GM20000 (cell line): ENCODE measurements around the gene TCN2.
"Not testable (repeated sequence)": the region's sequence is repeated elsewhere in the genome, so short reads cannot be mapped to it uniquely, and the experiment has no call there.

ENCODE experiments used
- DNase-seq: peaks from one replicate; pipeline ENCODE4 v3.0.0; 2012; ENCODE audit warnings: low spot score
- CTCF ChIP-seq: IDR thresholded peaks from 2 replicates; pipeline ENCODE4 v1.5.1; 2012; ENCODE audit warnings: mild to moderate bottlenecking, control low read depth; ENCODE audit errors: extremely low read depth, missing control alignments

TCN2 gene

GRCh38 chr22:30564045-30564760 lies 42.8 kb upstream of the TCN2 start:
- no peak for DNase-seq

GRCh38 chr22:30564761-30565119 lies 42.2 kb upstream of the TCN2 start:
- no peak for TF ChIP-seq CTCF
- no peak for DNase-seq

More at GRCh38 chr22:30564045-30564760, 42.8 kb upstream of the TCN2 start:
- no peak for TF ChIP-seq CTCF

- DNase-seq: no peak
- no peak for TF ChIP-seq CTCF
Observed at GRCh38 chr22:30565341-30565740, 41.6 kb upstream of the TCN2 start.

GRCh38 chr22:30566125-30566524 lies 40.8 kb upstream of the TCN2 start:
- no peak for DNase-seq
- no peak for TF ChIP-seq CTCF

GRCh38 chr22:30567277-30567676 lies 39.7 kb upstream of the TCN2 start:
- not testable (repeated sequence) for DNase-seq

- no peak for TF ChIP-seq CTCF
Observed at GRCh38 chr22:30568137-30568805, 38.7 kb upstream of the TCN2 start.

GRCh38 chr22:30569674-30570202 lies 37.2 kb upstream of the TCN2 start:
- TF ChIP-seq CTCF: no peak
- no peak for DNase-seq

More at GRCh38 chr22:30568137-30568805, 38.7 kb upstream of the TCN2 start:
- DNase-seq: no peak

- no peak for TF ChIP-seq CTCF
- no peak for DNase-seq
Observed at GRCh38 chr22:30572210-30572609, 34.8 kb upstream of the TCN2 start.
